DOHH2 (cell line): ENCODE data around the gene SLC38A1.

Experiments used
- H3F3A ChIP-seq: fragments of 200-600 bp; sonication (generic), shearing (Covaris generic); 2 replicates; pipeline ENCODE4 v1.6.0; 2016; ENCODE audit warnings: antibody characterized with exemption, mild to moderate bottlenecking; ENCODE audit not compliant: control insufficient read depth, insufficient read depth
- H3K27ac ChIP-seq: fragments of 200-600 bp; sonication (generic); 2 replicates; pipeline ENCODE4 v1.5.1; 2014; ENCODE audit warnings: low read depth, mild to moderate bottlenecking, low read length, moderate library complexity
- H3K27me3 ChIP-seq: fragments of 200-600 bp; sonication (generic); 2 replicates; pipeline ENCODE4 v1.6.1; 2014; ENCODE audit warnings: mild to moderate bottlenecking, low read length, mixed read lengths; ENCODE audit not compliant: control insufficient read depth
- H3K36me3 ChIP-seq: fragments of 200-600 bp; sonication (generic); 2 replicates; pipeline ENCODE4 v1.6.1; 2014; ENCODE audit warnings: mild to moderate bottlenecking, low read length, moderate library complexity, mixed read lengths; ENCODE audit not compliant: control insufficient read depth
- H3K4me1 ChIP-seq: fragments of 200-600 bp; sonication (generic); 2 replicates; pipeline ENCODE4 v1.6.1; 2014; ENCODE audit warnings: mild to moderate bottlenecking, low read length, mixed read lengths; ENCODE audit not compliant: control insufficient read depth
- H3K4me2 ChIP-seq: fragments of 200-600 bp; sonication (generic); 2 replicates; pipeline ENCODE4 v1.6.0; 2014; ENCODE audit warnings: mild to moderate bottlenecking, low read length, moderate library complexity
- H3K4me3 ChIP-seq: fragments of 200-600 bp; sonication (generic); 2 replicates; pipeline ENCODE4 v1.5.1; 2014; ENCODE audit warnings: mild to moderate bottlenecking, low read length, mixed read lengths
- H3K79me2 ChIP-seq: fragments of 200-600 bp; sonication (generic); 2 replicates; pipeline ENCODE4 v1.6.1; 2014; ENCODE audit warnings: mild to moderate bottlenecking, low read length, mixed read lengths; ENCODE audit not compliant: control insufficient read depth
- H3K9me2 ChIP-seq: fragments of 200-600 bp; sonication (generic); replicated peaks from 2 replicates; pipeline ENCODE4 v1.6.1; 2014; ENCODE audit warnings: mild to moderate bottlenecking, low read length, mixed read lengths; ENCODE audit not compliant: control insufficient read depth
- H3K9me3 ChIP-seq: fragments of 200-600 bp; sonication (generic); 2 replicates; pipeline ENCODE4 v1.6.1; 2014; ENCODE audit warnings: antibody characterized with exemption, low read length, mixed read lengths; ENCODE audit not compliant: control insufficient read depth, insufficient read depth
- H4K20me1 ChIP-seq: fragments of 200-600 bp; sonication (generic); 2 replicates; pipeline ENCODE4 v1.6.0; 2014; ENCODE audit warnings: low read depth, mild to moderate bottlenecking, antibody characterized with exemption, low read length, moderate library complexity; ENCODE audit not compliant: control insufficient read depth, insufficient read depth
- EZH2phosphoT487 ChIP-seq: fragments of 200-600 bp; sonication (generic); IDR thresholded peaks from 2 replicates; pipeline ENCODE4 v1.6.1; 2017; ENCODE audit warnings: borderline replicate concordance, mild to moderate bottlenecking, antibody characterized with exemption, low read length, moderate library complexity, mixed read lengths
- TF ChIP-seq, protein P1 (sequence below): fragments of 200-600 bp; sonication (generic); IDR thresholded peaks from one replicate; pipeline ENCODE4 v1.5.1; 2014; ENCODE audit warnings: antibody characterized with exemption, mild to moderate bottlenecking, low read depth, low read length; ENCODE audit not compliant: poor library complexity, severe bottlenecking

The SLC38A1 gene

DNA sequence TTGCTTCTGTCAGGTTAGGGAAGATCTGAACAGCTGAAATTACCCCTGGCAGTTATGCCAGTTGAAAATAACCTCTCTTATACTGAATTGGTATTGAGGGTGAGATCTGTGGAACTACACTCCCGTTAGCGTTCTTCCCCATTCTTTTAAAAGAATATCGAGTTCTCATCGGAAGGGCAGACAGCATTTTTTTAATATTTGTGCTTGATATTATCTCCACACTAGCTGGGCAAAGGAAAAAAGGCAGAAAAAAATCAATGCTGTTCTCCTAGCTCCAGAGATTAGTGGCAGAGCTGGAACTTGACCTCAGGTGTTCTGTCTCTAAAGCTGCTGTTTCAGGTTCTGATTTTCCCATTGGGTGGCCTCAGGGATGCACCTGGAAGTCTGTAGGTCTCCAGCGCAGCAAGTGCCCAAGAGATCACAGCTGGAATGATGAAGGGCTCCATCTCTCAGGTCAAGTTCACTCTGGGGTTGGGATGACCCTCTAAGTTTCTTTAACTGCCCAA is 67.5 kb downstream of the SLC38A1 start:
- TF ChIP-seq EZH2phosphoT487 = no peak
- TF ChIP-seq, protein P1, sequence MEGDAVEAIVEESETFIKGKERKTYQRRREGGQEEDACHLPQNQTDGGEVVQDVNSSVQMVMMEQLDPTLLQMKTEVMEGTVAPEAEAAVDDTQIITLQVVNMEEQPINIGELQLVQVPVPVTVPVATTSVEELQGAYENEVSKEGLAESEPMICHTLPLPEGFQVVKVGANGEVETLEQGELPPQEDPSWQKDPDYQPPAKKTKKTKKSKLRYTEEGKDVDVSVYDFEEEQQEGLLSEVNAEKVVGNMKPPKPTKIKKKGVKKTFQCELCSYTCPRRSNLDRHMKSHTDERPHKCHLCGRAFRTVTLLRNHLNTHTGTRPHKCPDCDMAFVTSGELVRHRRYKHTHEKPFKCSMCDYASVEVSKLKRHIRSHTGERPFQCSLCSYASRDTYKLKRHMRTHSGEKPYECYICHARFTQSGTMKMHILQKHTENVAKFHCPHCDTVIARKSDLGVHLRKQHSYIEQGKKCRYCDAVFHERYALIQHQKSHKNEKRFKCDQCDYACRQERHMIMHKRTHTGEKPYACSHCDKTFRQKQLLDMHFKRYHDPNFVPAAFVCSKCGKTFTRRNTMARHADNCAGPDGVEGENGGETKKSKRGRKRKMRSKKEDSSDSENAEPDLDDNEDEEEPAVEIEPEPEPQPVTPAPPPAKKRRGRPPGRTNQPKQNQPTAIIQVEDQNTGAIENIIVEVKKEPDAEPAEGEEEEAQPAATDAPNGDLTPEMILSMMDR = no peak
- no peaks in the 10 kb centered on the region for H3K4me1 ChIP-seq
- no peaks in the 10 kb centered on the region for H3K9me3 ChIP-seq
- no peak overlapping the region for H3K27ac ChIP-seq
- H3K79me2 ChIP-seq = no peaks in the 10 kb centered on the region
- H3K27me3 ChIP-seq = no peaks in the 10 kb centered on the region
- no peaks in the 10 kb centered on the region for H3K9me2 ChIP-seq
- H4K20me1 ChIP-seq = no peaks in the 10 kb centered on the region
- H3K4me3 ChIP-seq = no peak overlapping the region
- H3K36me3 ChIP-seq = peaks cover 98% of the 10 kb centered on the region
- no peak overlapping the region for H3K4me2 ChIP-seq
- no peaks in the 10 kb centered on the region for H3F3A ChIP-seq

DNA sequence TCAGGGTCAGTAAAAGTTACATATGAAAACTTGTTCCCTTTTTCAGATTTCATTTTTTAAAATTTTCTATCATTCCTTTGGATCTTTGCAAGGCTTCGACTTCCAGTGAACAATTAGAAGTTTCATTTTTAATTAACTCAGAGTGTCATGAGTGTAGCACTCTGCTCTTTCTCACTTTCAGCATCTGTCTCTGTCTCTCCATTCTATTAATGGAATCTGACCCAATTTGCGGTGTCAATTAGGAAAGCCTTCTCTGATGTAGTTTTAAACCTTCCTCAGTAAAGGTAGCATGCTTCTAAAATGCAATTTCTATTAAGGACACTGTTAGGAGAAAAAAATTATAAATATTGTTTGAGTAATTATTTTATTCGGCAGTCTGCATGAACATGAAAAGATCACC is 68.3 kb downstream of the SLC38A1 start:
- Histone ChIP-seq H3K27ac (no peak overlapping the region), H3K4me3 (no peak overlapping the region), H3K36me3 (peaks cover 98% of the 10 kb centered on the region), H3K9me2 (no peaks in the 10 kb centered on the region), H3K9me3 (no peaks in the 10 kb centered on the region), H4K20me1 (no peaks in the 10 kb centered on the region), H3K4me1 (no peaks in the 10 kb centered on the region), H3K4me2 (no peak overlapping the region), H3K79me2 (no peaks in the 10 kb centered on the region), H3F3A (no peaks in the 10 kb centered on the region), H3K27me3 (no peaks in the 10 kb centered on the region)
- no peak for TF ChIP-seq EZH2phosphoT487
- TF ChIP-seq, protein P1 = no peak

DNA sequence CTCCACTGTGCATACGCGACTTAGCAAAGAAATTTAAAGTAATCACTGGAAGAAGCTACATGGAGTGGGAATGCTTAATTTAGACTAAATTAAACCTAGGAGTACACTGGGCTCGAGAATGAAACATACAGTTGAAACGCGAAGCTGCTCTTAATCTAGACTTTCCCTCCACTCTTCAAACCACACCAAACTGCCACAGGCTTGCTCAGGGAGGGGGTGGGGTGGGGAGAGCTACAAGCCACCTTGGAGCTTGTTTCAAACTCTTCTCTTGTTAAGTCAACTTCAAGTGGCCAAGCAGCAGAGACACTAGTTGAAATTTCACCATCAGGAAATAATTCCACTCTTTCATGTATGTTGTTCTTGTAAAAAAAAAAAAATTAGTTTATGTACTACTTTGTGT is 69.9 kb downstream of the SLC38A1 start:
- H3K27me3 ChIP-seq = no peaks in the 10 kb centered on the region
- H3K9me2 ChIP-seq = no peaks in the 10 kb centered on the region
- TF ChIP-seq, protein P1 = no peak
- TF ChIP-seq EZH2phosphoT487 = no peak
- no peaks in the 10 kb centered on the region for H3K9me3 ChIP-seq
- no peaks in the 10 kb centered on the region for H3K79me2 ChIP-seq
- no peak overlapping the region for H3K4me2 ChIP-seq
- H4K20me1 ChIP-seq = no peaks in the 10 kb centered on the region
- H3F3A ChIP-seq = no peaks in the 10 kb centered on the region
- no peak overlapping the region for H3K4me3 ChIP-seq
- H3K4me1 ChIP-seq = no peaks in the 10 kb centered on the region
- peaks cover 98% of the 10 kb centered on the region for H3K36me3 ChIP-seq
- no peak overlapping the region for H3K27ac ChIP-seq
